Suppressor macrophage treated with lipopolysaccharide for 4 hours (primary cell): ENCODE data around the gene TUBGCP2.

Experiments
- DNase-seq: peaks from one replicate; pipeline ENCODE4 v3.0.0-alpha.2; 2020

The TUBGCP2 gene

DNA sequence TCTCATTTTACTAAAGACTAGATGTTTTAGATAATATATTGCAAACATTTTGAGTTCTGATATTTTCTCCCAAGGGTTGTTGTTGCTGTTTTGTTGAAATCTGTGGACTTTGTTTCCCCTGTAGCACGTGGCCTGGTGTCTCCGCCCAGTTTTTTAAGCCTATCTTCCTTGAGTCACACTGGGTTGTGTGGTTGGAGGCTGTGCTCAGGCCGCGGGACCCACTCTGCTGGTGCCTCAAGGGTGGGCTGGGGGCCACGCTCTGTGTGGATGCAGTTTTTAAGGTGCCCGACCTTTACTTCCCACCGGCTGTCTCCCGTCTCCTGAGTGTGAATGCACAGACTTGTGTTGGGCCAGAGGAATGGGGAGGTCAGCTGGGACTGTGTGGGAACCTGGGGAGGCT, 34.3 kb upstream of the TUBGCP2 start:
- DNase-seq = no peak

DNA sequence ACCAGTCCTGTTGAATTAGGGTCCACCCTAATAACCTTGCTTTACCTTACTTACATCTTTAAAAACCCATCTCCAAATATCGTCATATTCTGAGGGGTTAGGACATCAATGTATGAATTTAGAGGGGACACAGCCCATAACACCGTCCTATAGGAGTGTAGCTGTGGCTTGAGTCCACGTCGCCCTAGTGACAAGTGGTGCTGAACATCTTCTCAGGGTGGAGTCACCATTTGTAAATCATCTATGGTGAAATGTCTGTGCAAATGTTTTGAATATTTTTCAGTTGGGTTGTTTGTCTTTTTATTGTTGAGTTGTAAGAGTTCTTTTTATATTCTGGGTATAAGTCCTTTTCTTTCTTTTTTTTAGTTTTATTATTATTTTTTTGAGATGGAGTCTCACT, 33.3 kb upstream of the TUBGCP2 start:
- DNase-seq = no peak

DNA sequence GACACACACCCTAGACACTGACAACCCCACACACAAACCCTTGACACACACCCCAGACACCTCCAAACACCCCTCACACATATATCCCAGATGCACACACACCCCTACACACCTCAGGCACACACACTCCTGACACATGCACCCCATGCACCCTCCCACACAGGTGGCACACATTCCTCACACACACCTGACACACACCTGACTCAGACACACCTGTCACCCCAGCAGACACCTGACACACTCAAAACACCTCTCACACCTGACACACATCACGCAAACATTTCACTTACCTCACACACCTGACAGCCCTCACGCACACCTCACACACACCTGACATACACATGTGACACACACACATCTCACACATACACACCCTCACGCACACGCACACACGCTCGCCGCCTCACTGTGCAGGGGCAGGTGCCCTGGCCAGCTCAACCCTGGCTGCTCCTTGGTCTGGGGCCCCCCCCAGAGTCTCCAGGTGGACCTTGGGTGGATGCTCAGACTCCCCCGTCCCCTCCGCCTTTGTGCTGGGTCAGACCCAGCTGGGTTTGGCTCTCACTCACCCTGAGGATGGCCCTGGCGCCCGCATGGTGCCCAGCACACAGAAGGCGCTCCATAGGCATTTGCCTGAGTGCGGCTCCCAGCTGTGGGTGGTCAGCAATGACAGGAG, 31.2 kb upstream of the TUBGCP2 start:
- DNase-seq = no peak

DNA sequence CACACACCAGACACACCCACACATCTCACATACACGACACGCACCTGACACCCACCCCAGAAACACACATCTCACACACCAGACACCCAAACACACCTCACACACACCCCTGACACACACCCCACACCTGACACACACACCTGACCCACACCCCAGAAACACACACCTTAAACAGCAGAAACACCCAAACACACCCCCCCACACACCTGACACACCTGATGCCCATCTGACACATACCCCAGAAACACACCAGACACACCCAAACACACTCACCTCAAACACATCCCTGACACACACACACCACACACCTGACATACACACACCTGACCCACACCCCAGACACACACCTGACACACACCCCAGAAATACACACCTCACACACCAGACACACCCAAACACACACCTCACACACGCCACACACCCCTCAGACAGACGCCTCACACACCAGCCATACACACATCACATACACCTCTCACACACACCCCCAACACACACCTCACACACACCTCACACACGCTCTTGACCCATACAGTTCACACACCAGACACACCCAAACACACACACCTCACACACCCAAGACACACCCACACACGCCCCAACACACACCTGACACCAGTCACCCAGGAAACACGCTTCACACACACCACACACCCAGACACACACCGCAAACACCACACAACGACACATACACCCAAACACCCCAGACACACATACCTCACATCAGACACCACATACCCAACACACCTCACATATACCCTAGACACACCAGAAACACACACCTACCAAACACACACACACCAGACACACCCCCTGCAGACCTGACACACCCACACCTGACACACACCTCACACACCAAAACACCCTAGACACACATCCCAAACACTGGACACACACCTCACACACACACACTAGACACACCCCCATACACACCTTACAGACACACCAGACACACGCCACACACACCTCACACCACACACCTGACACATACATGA, 29.7 kb upstream of the TUBGCP2 start:
- DNase-seq = no peak

DNA sequence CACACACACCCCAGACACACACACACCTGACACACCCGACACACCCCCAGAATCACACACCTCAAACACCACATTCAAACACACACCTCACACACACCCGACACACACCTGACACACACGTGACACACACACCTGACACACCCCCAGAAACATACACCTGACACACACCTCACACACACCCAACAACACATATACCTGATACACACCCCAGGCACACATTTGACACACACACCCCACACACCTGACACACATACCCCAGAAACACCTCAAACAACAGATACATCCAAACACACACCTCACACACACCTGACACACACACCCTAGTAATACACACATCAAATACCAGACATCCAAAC, 28.7 kb upstream of the TUBGCP2 start:
- DNase-seq = no peak

DNA sequence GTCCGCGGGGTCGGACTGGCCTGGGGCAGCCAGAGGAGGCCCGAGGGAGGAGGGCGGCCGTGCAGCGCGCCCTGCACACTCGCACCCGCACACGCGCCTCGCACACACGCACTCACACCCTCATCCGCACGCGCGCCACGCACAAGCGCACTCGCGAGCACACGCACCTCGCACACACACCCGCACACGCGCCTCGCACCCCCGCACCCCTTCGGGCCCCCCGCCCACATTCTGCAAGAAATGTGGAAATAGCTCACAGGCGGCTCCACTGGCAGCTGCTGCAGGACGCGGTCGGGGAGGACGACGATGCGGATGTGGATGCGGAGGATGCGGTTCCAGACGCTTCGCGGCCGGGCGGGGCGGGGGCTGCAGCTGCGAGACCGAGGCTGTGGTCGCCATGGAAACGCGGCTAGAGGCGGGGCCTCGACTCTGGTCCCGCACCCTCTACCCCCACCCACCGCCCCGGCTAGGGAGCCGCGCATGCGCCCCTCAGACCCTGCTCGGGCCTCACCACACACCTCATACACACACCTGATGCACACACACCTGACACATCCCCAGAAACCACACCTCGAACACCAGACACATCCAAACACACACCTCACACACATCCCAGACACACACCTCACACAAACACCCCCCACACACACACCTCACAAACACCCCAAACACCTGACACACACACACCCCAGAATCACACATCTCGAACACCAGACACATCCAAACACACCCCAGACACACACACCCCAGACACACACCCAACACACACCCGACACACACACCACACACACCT, 28.1 kb upstream of the TUBGCP2 start, which contains the start of gene CALY:
Gene CALY (minus strand): TSS at position 320 of the 793 bp plus-strand sequence. CDS start 7,907 bp downstream, outside the sequence.
- DNase-seq = no peak

DNA sequence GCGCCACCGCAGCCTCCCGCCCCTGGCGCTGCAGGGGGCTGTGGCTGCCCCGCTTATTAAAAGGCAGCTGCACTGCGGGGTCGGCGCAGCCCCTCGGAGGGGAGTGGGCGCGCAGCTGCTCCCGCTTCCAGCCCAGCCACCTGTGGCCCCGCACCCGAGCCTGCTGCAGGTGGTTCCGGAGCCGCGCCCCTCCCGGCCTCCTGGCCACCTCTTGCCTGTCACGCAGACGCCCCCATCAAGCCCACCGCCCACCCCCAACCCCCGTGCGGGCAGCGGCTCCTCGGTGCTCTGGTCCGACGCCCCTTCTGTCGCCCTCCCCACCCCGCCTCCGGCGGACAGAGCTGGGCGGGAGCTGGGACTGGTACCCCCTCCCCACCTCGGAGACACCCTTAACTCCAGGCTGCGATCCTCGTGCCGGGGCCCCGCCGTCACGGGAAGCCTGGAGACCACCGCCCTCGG, 27.5 kb upstream of the TUBGCP2 start:
- DNase-seq = no peak

DNA sequence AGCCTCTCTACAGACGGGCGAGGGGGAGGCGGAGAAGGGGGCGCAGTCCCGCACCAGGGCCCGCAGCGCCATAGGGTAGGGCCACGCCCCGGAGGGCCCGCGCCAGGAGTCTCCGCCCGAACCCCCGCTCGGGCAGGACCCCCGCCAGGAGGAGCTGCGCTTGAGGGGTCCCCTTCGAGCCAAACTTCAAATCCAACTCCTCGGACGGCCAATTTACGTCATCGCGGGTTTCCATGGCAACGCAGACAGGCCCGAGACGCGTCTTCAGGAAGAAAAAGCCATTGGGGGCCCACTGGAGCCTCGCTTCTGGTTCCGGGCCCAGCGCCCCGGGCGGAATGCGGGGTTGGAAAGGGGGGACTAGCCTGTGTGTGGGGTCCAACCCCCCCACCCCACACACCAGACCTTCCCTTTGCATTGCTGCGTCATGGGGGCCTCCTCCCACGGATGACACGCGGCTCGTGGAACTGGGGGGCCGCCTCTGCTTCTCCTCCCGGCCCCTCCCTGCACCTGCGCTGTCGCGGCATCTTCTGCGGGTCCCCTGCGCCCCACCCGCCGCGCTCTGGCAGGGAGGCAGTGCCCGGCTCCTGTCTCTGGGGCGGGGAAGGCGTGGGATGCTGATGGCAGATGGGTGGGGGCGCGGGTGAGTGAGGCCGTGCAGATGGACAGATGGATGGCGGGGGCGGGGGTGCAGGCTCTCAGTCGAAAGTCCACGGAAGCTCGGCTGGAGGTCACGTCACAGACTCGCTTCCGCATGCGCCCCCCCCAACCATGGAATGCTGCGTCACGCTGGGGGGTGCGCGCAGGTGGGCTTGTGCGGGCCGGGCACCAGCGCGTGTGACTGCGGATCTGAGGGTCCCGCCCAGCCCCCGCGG, 26.8 kb upstream of the TUBGCP2 start:
- peak; percentile 53 for DNase-seq

DNA sequence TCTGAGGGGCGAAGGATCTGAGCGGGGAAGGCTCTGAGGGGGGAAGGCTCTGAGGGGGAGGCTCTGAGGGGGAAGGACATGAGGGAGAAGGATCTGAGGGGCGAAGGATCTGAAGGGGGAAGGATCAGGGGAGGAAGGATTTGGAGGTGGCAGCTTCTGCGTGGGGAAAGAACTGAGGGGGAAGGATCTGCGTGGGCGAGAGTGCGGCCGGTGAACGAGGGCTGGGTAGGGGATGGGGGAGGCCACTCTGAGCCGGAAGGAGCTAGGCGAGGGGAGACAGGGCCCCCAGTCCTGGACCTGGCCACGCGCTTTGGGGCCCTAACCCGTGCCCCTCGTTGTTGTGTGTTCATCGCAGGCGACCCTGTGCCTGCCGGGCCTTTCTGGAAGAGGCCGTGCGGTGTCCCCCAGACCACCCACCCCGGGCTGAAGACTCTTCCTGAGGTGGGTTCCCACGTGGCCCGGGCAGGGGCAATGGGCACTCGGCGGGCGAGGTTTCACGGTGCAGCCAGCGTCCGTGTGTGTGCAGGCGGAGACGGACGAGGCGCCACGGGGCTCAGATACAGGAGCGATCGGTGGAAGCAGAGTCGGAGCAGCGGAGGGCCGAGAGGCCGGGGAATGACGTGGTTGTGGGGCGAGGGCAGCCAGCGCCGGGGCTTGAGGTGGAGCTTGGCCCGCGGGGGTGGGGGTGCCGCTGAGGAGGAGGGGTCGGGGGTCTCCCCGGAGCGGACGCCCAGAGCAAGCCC, 26.0 kb upstream of the TUBGCP2 start:
- no peak for DNase-seq

DNA sequence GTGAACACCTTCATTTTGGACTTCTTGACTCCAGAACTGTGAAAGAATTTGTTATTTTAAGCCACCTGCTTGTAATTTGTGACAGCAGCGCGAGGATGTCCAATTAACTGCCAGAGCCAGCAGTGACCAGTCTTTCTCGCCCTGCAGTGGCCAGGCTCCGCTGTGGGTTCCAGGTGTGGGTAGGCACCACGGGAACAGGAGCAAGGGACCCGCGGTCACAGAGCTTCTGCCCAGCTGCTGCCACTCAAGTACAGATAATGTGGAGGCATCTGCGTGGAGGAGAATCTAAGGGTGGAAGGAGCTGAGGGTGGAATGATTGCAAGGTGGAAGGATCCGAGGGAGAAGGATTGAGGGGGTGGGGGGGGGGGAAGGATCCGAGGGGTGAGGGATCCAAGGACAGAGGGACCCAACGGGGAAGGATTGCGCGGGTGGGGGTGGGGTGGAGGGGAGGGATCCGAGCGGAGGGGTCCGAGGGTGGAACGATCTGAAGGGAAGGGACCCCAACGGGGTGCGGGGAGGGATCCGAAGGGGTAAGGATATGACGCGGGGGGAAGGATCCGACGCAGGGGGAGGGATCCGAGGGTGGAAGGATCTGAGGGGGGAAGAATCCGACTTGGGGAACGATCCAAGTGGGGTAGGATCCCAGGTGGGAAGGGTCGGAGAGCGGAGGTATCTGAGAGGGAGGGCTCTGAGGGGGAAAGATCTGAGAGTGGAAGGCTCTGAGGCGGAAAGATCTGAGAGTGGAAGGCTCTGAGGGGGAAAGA, 24.4 kb upstream of the TUBGCP2 start:
- no peak for DNase-seq

DNA sequence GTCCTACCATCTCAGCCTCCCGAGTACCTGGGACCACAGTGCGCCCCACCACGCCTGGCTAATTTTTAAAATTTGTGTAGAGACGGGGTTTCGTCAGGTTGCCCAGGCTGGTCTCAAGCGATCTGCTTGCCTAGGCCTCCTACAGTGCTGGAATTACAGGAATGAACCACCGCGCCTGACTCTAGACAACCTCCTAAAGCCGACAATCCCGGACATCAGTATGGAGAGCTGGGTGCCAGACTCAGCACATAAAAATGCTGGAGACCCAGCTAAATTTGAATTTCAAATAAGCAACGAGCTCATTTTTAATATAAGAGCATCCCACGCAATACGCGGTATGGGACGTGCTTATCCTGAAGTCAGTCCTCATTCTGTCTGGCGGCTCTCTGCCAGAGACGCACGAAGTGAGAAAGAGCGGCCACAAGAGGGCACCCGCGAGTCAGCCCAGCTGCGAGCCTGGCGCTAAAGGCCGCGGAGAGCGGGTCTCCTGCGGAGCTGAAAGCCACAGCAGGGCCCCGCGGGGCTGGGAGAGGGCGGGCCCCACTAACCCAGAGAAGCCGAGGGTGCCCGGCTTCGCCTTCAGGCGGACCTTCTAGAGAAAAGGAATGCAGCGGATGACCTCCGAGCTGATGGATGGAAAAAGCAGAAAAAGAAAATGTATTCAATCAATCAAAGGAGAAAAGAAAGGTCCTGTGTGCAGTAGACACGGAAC, 21.0 kb upstream of the TUBGCP2 start:
- peak; percentile 92 for DNase-seq

DNA sequence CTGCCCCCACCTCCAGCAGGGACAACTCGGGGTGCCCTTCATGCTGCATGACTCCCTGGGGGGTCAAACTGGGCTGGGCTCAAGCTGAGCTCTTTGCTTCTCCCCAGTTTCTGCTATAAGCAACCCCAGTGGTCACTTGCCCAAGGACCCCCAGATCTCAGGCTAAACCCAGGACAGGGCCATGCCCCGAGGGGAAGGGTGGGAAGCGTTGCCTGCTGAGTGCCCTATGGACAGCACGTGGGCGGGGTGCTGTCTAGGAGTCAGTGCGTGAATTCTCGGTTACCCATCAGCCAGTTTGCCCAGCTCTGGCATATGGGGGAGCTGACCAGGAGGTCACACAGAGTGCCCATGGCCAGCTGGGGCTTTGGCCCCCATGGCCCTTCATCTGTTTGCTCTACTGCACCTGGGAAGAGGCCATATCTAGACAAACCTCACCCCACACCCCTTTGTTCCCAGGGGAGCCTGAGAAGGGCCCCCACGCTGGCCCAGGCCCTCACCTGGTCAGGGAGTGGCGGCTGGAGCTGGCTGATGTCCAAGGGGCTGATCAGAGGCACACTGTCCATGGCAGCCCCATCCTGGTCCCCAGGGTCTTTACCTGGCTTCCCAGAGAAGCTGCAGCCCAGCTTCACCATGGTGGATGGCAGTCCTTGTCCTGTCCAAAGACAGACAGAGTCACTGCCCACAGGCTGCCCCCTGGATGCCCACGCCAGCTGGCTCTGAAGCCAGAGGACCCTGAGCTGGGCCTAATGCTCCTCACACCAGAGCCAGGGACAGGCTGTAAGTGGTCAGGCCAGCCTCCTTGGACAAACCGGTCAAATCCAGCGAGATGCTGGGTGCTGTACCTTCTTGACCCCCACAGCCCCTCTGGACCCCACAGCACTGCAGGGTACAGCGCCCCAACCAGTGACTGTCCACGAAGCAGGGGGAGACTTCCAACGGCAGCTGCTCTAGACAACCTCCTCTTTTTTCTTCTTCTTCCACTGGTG, 20.0 kb upstream of the TUBGCP2 start:
- DNase-seq = no peak

DNA sequence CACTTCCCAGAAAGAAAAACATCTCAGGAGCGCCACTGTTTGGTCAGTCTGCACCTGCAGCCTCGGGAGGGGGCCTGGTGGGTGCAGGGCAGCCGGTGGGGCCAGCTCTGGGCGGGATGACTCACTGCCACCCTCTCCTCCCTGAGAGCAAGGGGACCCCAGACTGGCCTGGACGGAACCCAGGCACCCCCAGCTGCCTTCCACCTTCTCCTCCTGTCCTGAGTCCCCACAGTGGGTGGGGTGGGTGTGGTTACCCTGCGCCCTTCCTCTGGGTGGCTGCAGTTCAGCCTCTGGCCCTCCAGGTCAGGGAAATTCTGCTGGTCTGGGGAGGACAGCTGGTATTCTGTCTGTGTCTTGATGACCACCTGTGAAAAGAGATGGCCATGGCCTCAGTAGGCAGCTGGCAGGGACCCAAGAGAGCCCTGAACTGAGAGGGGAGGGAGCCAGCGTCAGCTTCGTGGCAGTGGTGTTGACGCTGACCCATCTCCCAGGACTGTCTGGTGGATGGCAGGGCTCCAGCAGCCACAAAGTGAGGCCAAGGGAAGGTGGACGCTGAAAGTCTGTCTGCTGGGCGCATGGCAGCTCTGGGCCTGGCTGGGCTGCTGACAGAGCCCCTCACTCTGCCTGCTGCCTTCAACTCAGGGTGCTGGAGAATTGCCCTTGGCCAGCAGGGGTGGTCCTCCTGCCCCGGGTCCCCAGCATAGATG, 19.1 kb upstream of the TUBGCP2 start:
- DNase-seq = no peak

DNA sequence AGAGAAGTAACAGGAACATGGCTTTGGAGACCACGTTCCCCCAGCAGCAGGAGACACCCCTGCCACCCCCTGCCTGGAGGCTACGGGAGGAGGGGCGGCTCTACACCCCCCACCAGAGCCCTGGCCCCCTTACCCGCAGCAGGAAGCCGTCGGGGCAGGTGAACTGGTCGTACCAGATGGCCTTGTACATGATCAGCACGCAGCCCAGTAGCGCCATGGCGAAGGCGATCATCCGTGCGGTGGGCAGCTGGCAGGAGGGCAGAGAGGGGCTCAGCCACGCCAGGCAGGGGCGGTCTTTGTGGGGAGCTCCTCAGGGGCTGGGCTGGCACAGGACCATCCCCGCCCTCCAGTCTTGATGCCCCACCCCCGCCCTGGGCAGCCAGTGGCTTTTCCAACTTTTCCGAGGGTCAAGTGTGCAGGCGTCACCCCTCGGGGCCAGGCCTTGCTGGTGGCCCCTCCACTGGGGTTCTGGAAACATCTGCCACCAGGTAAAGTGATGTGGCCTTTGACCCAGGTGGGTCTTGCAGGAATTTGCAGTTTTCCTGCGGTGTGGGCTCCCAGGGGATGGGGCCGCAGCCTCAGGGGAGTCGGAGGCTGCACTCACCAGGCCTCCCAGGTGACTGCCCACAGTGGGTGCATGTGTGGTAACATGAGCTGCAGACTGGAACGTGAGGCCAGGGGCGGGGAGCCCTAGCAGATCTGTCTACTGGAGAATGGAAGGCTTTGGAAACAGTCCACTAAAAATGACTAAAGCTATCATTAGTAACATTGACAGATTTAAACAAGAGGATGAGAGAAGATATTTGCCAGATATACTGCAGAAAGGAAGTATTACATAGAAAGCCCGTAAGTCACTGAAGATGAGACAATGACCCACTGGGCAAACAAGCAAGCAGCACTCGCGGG, 18.3 kb upstream of the TUBGCP2 start:
- DNase-seq = no peak

DNA sequence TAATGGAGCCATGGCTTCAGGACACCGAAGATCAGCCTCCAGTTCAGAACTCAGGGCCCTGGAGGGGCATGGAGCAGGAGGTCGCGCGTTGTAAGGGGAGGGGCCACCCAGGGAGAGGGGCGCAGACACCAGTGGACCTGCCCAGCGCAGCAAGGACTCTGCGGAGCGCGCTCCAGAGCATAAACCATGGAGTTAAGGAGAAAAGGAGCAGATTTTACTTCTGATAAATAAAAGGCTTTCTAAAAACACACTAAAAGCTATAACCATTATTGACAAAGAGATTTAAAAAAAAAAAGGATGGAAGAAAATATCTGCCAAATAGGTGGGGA, 17.5 kb upstream of the TUBGCP2 start:
- DNase-seq = no peak

DNA sequence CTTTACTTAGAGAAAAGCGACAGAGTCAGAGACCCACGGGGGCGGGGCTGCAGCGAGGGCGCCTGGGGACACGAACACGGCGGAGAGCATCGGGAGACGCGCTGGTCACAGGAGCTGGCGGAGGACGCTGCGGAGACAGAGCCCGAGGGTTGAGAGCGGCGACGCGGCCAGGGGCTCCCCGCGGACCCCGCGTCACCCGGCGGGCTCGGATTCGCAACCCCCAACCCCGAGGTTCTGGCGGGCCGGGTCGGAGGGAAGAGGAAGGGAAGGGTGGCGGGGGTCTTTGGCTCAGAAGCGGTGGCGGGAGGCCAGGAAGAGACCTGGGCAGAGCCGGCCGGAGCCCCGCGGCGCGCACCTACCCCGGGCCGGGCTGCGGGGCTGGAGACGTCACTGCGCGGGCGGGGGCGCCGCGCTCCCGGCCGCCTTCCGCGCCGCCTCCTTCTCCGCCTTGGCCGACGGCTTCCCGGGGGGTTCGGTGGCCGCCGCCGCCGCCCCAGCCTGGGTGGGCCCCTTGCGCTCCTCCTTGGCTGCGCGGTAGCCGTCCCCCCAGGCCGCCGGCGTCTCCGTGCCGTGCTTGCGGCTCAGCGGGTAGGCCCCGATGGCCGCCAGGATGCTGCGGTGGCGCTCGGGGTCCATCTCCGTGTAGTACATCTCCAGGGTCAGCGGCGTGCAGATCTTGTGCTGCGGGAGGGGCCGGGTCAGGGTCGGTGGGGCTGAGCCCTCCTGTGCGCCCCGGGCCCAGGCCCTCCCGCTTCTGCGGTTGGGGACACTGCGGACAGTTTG, 17.0 kb upstream of the TUBGCP2 start:
- DNase-seq = no peak
